GM12878 (cell line): ENCODE data around the gene TRAF3. TPM values are rescaled to one million over a fixed set of nuclear protein-coding genes. Genes with fewer than 3 reads are reported as not detected.

ENCODE experiments used
- ATAC-seq: fragments of 200-7000 bp; cut with Tn5 transposase; 3 replicates; pipeline ENCODE4 v1.9.1; 2020; ENCODE audit warnings: mild to moderate bottlenecking, moderate library complexity
- BruUV-seq: library from RNA; stranded (reverse); fragments of 400-500 nt; replicated peaks from 2 replicates; lab custom pipeline; 2021; lab: Mats Ljungman, UMichigan
- CTCF ChIA-PET: fragments of 300-600 bp; sonication (Branson Sonifier 250); formaldehyde crosslinking; extraction: SDS; loops from one replicate; lab custom pipeline; 2021; ENCODE audit warnings: inconsistent platforms; lab: Yijun Ruan, JAX
- POLR2A ChIA-PET: fragments of 350-600 bp; formaldehyde crosslinking; extraction: SDS; loops from one replicate; lab custom pipeline; 2021; ENCODE audit warnings: inconsistent platforms; lab: Charles Lee
- RAD21 ChIA-PET: fragments of 300-600 bp; sonication (Branson Sonifier 250); formaldehyde crosslinking; loops from one replicate; lab custom pipeline; 2023; ENCODE audit warnings: antibody characterized with exemption; ENCODE audit not compliant: unreplicated experiment; lab: Charles Lee
- SMC1A ChIA-PET: fragments of 300-600 bp; sonication (Branson Sonifier 250); formaldehyde crosslinking; loops from one replicate; lab custom pipeline; 2023; ENCODE audit not compliant: unreplicated experiment, uncharacterized antibody; lab: Charles Lee
- DNase-seq: peaks from one replicate; pipeline ENCODE4 v3.0.0-alpha.2; 2011; ENCODE audit warnings: low read depth, low spot score
- FAIRE-seq: peaks from 3 replicates; lab custom pipeline; 2011; peaks lifted over from hg19 to GRCh38; lab: Jason Lieb, UNC
- H2AFZ ChIP-seq: 2 replicates; pipeline ENCODE4 v1.6.0; 2011; ENCODE audit warnings: low read depth, low read length, control low read depth; ENCODE audit not compliant: control insufficient read depth
- H3K27ac ChIP-seq: 2 replicates; pipeline ENCODE4 v1.5.1; 2011; ENCODE audit warnings: control low read depth; ENCODE audit not compliant: control insufficient read depth, insufficient read depth
- H3K27me3 ChIP-seq, 2 experiments: replicated peaks in 1 of 2; 2 replicates each; pipeline versions ENCODE4 v1.6.0 to v1.6.1; 2011; ENCODE audit warnings: low read length in 1 of 2; ENCODE audit not compliant: control insufficient read depth in 2 of 2, insufficient read depth in 2 of 2
- H3K36me3 ChIP-seq, 2 experiments: 2 replicates each; pipeline ENCODE4 v1.5.1; 2011; ENCODE audit warnings: low read length in 1 of 2; ENCODE audit not compliant: control insufficient read depth in 2 of 2, insufficient read depth in 2 of 2
- H3K4me1 ChIP-seq: 2 replicates; pipeline ENCODE4 v1.6.1; 2011; ENCODE audit warnings: mild to moderate bottlenecking, low read length, moderate library complexity, mixed read lengths; ENCODE audit not compliant: control insufficient read depth, insufficient read depth
- H3K4me2 ChIP-seq: 2 replicates; pipeline ENCODE4 v1.6.0; 2011; ENCODE audit warnings: control low read depth; ENCODE audit not compliant: control insufficient read depth, insufficient read depth
- H3K4me3 ChIP-seq: fragments of 200-600 bp; sonication (generic); 2 replicates; pipeline ENCODE4 v1.5.1; 2016
- H3K79me2 ChIP-seq: 2 replicates; pipeline ENCODE4 v1.6.0; 2011; ENCODE audit warnings: low read length; ENCODE audit not compliant: control insufficient read depth, insufficient read depth
- H3K9ac ChIP-seq: 2 replicates; pipeline ENCODE4 v1.8.0; 2011; ENCODE audit warnings: low read length, control low read depth, mixed read lengths; ENCODE audit not compliant: control insufficient read depth, insufficient read depth
- H3K9me3 ChIP-seq: replicated peaks from 3 replicates; pipeline ENCODE4 v1.5.1; 2011; ENCODE audit warnings: mild to moderate bottlenecking, low read length; ENCODE audit not compliant: control insufficient read depth, insufficient read depth
- H4K20me1 ChIP-seq: 2 replicates; pipeline ENCODE4 v1.6.0; 2011; ENCODE audit not compliant: control insufficient read depth, insufficient read depth
- BHLHE40 ChIP-seq, 2 experiments: fragments of 450-650 bp in 1 of 2; IDR thresholded peaks; 2 replicates each; pipeline ENCODE4 v1.6.1; 2011 to 2017; ENCODE audit warnings: low read depth in 2 of 2, borderline replicate concordance in 1 of 2, improper control_type of control experiment in 1 of 2, low read length in 1 of 2, mild to moderate bottlenecking in 1 of 2
- BRCA1 ChIP-seq: IDR thresholded peaks from 2 replicates; pipeline ENCODE4 v1.6.1; 2011; ENCODE audit warnings: low read depth, low read length, improper control_type of control experiment
- CEBPB ChIP-seq, 2 experiments: fragments of 150-350 bp in 1 of 2; IDR thresholded peaks; 2 replicates each; pipeline ENCODE4 v1.6.1; 2012 to 2014; ENCODE audit warnings: low read depth in 2 of 2, low read length in 2 of 2, borderline replicate concordance in 1 of 2, inconsistent platforms in 1 of 2
- ETV6 ChIP-seq, 2 experiments: fragments of 450-650 bp in 1 of 2; IDR thresholded peaks in 1 of 2; conservative IDR thresholded peaks in 1 of 2; 2 replicates each; pipeline ENCODE4 v1.6.1; 2014; ENCODE audit warnings: antibody characterized with exemption in 1 of 2, borderline replicate concordance in 1 of 2, low read depth in 1 of 2, mild to moderate bottlenecking in 1 of 2, moderate library complexity in 1 of 2
- GABPA ChIP-seq: IDR thresholded peaks from 2 replicates; pipeline ENCODE4 v1.6.1; 2014; ENCODE audit warnings: antibody characterized with exemption, low read depth, mild to moderate bottlenecking, inconsistent platforms
- GATAD2B ChIP-seq: fragments of 450-650 bp; conservative IDR thresholded peaks from 2 replicates; pipeline ENCODE4 v1.6.1; 2017; ENCODE audit warnings: low read depth, mild to moderate bottlenecking, moderate library complexity
- MYB ChIP-seq: fragments of 150-350 bp; IDR thresholded peaks from 2 replicates; pipeline ENCODE4 v1.6.1; 2014; ENCODE audit warnings: mild to moderate bottlenecking, low read depth, low read length, borderline replicate concordance
- RB1 ChIP-seq: fragments of 450-650 bp; formaldehyde crosslinking; IDR thresholded peaks from 2 replicates; pipeline ENCODE4 v1.6.1; 2017; ENCODE audit warnings: mild to moderate bottlenecking, borderline replicate concordance
- SIN3A ChIP-seq: IDR thresholded peaks from 2 replicates; pipeline ENCODE4 v1.6.1; 2012; ENCODE audit warnings: low read depth, low read length, improper control_type of control experiment
- SMARCA5 ChIP-seq: fragments of 450-650 bp; IDR thresholded peaks from 2 replicates; pipeline ENCODE4 v1.6.1; 2017; ENCODE audit warnings: mild to moderate bottlenecking
- YBX1 ChIP-seq: fragments of 450-650 bp; IDR thresholded peaks from 2 replicates; pipeline ENCODE4 v1.6.1; 2016; ENCODE audit warnings: antibody characterized with exemption
- WGBS: methylation state at CpG from one replicate; pipeline ENCODE4 v1.1.6; 2016; ENCODE audit warnings: low lambda C conversion rate; ENCODE audit not compliant: insufficient replicate concordance, insufficient coverage; ENCODE audit errors: missing lambda C conversion rate; 5-methylcytosine and 5-hydroxymethylcytosine counted together
- in situ Hi-C: fragments of 300-500 bp; cut with MboI; formaldehyde crosslinking; loops from 9 replicates; pipeline ENCODE4 v1.14.3; 2018; ENCODE audit warnings: mixed read lengths
- intact Hi-C: fragments of 100-400 bp; cut with micrococcal nuclease; formaldehyde crosslinking; loops from one replicate; pipeline ENCODE4 v1.14.2; 2022; ENCODE audit not compliant: unreplicated experiment
- polyA plus RNA-seq, 11 experiments: library from polyadenylated mRNA; depleted of rRNA in 4 of 11; unstranded in 6 of 11; stranded (reverse) in 5 of 11; fragments of >200 nt; fragmentation: Nextera tagmentation in 4 of 11; fragmentation: Illumina TruSeq in 1 of 11; extraction: Ambion mirVana in 4 of 11; extraction: Trizol in 1 of 11; gene quantifications; 1 replicate in 1 of 11; 2 replicates in 10 of 11; pipeline versions ENCODE4 v1.2.1 to v1.2.3, GENCODE V29; 2011 to 2016; ENCODE audit warnings: inconsistent platforms in 2 of 11, missing spikeins in 2 of 11, low read depth in 1 of 11
- total RNA-seq, 4 experiments: library from RNA; depleted of rRNA in 3 of 4; stranded (reverse); fragments of >200 nt in 3 of 4; fragmentation: Illumina TruSeq in 1 of 4; extraction: Trizol in 1 of 4; gene quantifications; 2 replicates each; pipeline versions ENCODE4 v1.2.1 to v1.2.3, GENCODE V29; 2013 to 2021
- TF ChIP-seq, protein P1 (sequence below): IDR thresholded peaks from 2 replicates; pipeline ENCODE4 v1.6.1; 2011; ENCODE audit warnings: borderline replicate concordance, low read depth, mild to moderate bottlenecking, moderate library complexity, low read length; ENCODE audit not compliant: insufficient read depth, poor library complexity, severe bottlenecking
- TF ChIP-seq, protein P2 (sequence below): fragments of 450-650 bp; IDR thresholded peaks from 2 replicates; pipeline ENCODE4 v1.6.1; 2018; ENCODE audit warnings: borderline replicate concordance, mild to moderate bottlenecking; ENCODE audit not compliant: partially characterized antibody
- TF ChIP-seq, protein P3 (sequence below): fragments of 450-650 bp; conservative IDR thresholded peaks from 2 replicates; pipeline ENCODE4 v1.6.1; 2017; ENCODE audit warnings: mild to moderate bottlenecking, moderate library complexity
- TF ChIP-seq, protein P4 (sequence below): fragments of 450-650 bp; IDR thresholded peaks from 2 replicates; pipeline ENCODE4 v1.6.1; 2017; ENCODE audit warnings: mild to moderate bottlenecking

The TRAF3 gene
- total and polyA plus RNA-seq, 10 of the 15 experiments (the other 5 are each of a cell fraction or from before 2014, with no cell fraction given): 3.0 to 70.1 (median 36.5) TPM

DNA sequence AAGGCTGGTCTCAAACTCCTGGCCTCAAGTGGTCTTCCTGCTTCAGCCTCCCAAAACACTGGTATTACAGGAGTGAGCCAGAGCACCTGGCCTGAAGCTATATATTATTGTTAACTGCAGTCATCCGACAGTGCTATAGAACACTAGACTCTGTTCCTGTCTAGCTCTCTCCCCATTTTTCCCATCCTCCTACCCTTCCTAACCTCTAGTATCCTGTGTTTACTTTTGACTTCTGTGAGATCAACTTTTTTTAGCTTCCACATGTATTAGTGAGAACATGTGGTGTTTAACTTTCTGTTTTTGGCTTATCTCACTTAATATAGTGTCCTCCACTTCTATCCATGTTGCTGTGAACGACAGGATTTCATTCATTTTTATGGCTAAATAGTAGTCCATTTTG lies 34.7 kb downstream of the TRAF3 start:
- ATAC-seq: no peak
- no peak overlapping the region for H2AFZ ChIP-seq
- H3K9ac ChIP-seq: no peak overlapping the region
- BruUV-seq: no TSS peak
- peaks cover 72% of the 10 kb centered on the region for H3K4me1 ChIP-seq
- intact Hi-C loops: no loop called here
- peak overlapping the region; percentile 48; the same call in 1 of the 2 replicates for H3K27ac ChIP-seq
- POLR2A ChIA-PET: interaction anchor here (0.6 to 2.1 kb wide), 7 partner anchors 11 to 89 kb away, joined by 3 to 10 read pairs (median 4); no protein-coding TSS in a partner anchor
- H3K4me3 ChIP-seq: 0 out of 2 replicates have a peak overlapping the region, but pooled peaks have one; percentile 12
- peaks cover 10 to 13% of the 10 kb centered on the region in 2 experiments for H3K36me3 ChIP-seq
- no peak for FAIRE-seq
- H3K4me2 ChIP-seq: peak overlapping the region; percentile 38; the same call in 1 of the 2 replicates
- H3K9me3 ChIP-seq: no peaks in the 10 kb centered on the region; the same call in 1 of the 3 replicates
- no peaks in the 10 kb centered on the region for H3K27me3 ChIP-seq
- RAD21 ChIA-PET: interaction anchor here (0.8 to 1.3 kb wide), 4 partner anchors 10 to 29 kb away, joined by 3 to 5 read pairs (median 3); no protein-coding TSS in a partner anchor
- H3K79me2 ChIP-seq: peaks cover 96% of the 10 kb centered on the region
- no peak for DNase-seq
- CTCF ChIA-PET: interaction anchor here (0.8 to 1.3 kb wide), 6 partner anchors 8 to 117 kb away, joined by 3 to 4 read pairs (median 3); no protein-coding TSS in a partner anchor
- 72% methylated on average over 2 of the region's 2 CpGs for WGBS
- no peaks in the 10 kb centered on the region for H4K20me1 ChIP-seq
- SMC1A ChIA-PET: interaction anchor here (1.0 to 7.8 kb wide), 6 partner anchors 10 to 117 kb away, joined by 3 to 69 read pairs (median 6); no protein-coding TSS in a partner anchor
- in situ Hi-C loops: no loop called here
- TF ChIP-seq, protein P1, sequence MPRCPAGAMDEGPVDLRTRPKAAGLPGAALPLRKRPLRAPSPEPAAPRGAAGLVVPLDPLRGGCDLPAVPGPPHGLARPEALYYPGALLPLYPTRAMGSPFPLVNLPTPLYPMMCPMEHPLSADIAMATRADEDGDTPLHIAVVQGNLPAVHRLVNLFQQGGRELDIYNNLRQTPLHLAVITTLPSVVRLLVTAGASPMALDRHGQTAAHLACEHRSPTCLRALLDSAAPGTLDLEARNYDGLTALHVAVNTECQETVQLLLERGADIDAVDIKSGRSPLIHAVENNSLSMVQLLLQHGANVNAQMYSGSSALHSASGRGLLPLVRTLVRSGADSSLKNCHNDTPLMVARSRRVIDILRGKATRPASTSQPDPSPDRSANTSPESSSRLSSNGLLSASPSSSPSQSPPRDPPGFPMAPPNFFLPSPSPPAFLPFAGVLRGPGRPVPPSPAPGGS: no peak
- TF ChIP-seq, protein P2, sequence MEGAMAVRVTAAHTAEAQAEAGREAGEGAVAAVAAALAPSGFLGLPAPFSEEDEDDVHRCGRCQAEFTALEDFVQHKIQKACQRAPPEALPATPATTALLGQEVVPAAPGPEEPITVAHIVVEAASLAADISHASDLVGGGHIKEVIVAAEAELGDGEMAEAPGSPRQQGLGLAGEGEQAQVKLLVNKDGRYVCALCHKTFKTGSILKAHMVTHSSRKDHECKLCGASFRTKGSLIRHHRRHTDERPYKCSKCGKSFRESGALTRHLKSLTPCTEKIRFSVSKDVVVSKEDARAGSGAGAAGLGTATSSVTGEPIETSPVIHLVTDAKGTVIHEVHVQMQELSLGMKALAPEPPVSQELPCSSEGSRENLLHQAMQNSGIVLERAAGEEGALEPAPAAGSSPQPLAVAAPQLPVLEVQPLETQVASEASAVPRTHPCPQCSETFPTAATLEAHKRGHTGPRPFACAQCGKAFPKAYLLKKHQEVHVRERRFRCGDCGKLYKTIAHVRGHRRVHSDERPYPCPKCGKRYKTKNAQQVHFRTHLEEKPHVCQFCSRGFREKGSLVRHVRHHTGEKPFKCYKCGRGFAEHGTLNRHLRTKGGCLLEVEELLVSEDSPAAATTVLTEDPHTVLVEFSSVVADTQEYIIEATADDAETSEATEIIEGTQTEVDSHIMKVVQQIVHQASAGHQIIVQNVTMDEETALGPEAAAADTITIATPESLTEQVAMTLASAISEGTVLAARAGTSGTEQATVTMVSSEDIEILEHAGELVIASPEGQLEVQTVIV: no peak
- TF ChIP-seq GATAD2B: no peak
- no peak for TF ChIP-seq YBX1
- TF ChIP-seq BHLHE40 (IDR thresholded peaks at IDR 0.05; ENCODE audit: borderline replicate concordance in 1 of 2, low read depth in 2 of 2, low read length in 1 of 2): no peak
- TF ChIP-seq CEBPB (IDR thresholded peaks at IDR 0.05; ENCODE audit: borderline replicate concordance in 1 of 2, low read depth in 2 of 2, low read length in 2 of 2): no peak
- TF ChIP-seq, protein P3, sequence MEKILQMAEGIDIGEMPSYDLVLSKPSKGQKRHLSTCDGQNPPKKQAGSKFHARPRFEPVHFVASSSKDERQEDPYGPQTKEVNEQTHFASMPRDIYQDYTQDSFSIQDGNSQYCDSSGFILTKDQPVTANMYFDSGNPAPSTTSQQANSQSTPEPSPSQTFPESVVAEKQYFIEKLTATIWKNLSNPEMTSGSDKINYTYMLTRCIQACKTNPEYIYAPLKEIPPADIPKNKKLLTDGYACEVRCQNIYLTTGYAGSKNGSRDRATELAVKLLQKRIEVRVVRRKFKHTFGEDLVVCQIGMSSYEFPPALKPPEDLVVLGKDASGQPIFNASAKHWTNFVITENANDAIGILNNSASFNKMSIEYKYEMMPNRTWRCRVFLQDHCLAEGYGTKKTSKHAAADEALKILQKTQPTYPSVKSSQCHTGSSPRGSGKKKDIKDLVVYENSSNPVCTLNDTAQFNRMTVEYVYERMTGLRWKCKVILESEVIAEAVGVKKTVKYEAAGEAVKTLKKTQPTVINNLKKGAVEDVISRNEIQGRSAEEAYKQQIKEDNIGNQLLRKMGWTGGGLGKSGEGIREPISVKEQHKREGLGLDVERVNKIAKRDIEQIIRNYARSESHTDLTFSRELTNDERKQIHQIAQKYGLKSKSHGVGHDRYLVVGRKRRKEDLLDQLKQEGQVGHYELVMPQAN: no peak
- TF ChIP-seq MYB: no peak
- no peak for TF ChIP-seq SIN3A
- TF ChIP-seq SMARCA5: no peak
- no peak for TF ChIP-seq ETV6 (conservative IDR thresholded peaks at IDR 0.05 in 1 of 2, IDR thresholded peaks at IDR 0.05 in 1 of 2; ENCODE audit: borderline replicate concordance in 1 of 2, low read depth in 1 of 2)
- no peak for TF ChIP-seq GABPA
- no peak for TF ChIP-seq RB1
- TF ChIP-seq BRCA1: no peak
- TF ChIP-seq, protein P4, sequence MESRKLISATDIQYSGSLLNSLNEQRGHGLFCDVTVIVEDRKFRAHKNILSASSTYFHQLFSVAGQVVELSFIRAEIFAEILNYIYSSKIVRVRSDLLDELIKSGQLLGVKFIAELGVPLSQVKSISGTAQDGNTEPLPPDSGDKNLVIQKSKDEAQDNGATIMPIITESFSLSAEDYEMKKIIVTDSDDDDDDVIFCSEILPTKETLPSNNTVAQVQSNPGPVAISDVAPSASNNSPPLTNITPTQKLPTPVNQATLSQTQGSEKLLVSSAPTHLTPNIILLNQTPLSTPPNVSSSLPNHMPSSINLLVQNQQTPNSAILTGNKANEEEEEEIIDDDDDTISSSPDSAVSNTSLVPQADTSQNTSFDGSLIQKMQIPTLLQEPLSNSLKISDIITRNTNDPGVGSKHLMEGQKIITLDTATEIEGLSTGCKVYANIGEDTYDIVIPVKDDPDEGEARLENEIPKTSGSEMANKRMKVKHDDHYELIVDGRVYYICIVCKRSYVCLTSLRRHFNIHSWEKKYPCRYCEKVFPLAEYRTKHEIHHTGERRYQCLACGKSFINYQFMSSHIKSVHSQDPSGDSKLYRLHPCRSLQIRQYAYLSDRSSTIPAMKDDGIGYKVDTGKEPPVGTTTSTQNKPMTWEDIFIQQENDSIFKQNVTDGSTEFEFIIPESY: no peak
